B cell (primary cell): ENCODE results near the gene C4orf46. TPM values are rescaled to one million over a fixed set of nuclear protein-coding genes. Genes with fewer than 3 reads are reported as not detected.

Experiments used
- ATAC-seq: fragments of 200-7000 bp; cut with Tn5 transposase; one replicate; pipeline ENCODE4 v1.10.0; 2021; ENCODE audit warnings: low read depth, mild to moderate bottlenecking, moderate number of reproducible peaks, moderate library complexity
- CTCF ChIA-PET: fragments of 350-600 bp; sonication (Branson Sonifier 250); formaldehyde crosslinking; loops from one replicate; lab custom pipeline; 2021; ENCODE audit warnings: antibody characterized with exemption, inconsistent platforms; lab: Charles Lee
- POLR2A ChIA-PET: fragments of 350-600 bp; sonication (Branson Sonifier 250); formaldehyde crosslinking; loops from one replicate; lab custom pipeline; 2021; ENCODE audit warnings: antibody characterized with exemption; lab: Charles Lee
- DNase-seq: peaks from one replicate; pipeline ENCODE4 v3.0.0; 2013
- H2AFZ ChIP-seq: 2 replicates; pipeline ENCODE4 v1.6.1; 2012; ENCODE audit warnings: mild to moderate bottlenecking, low read depth, low read length; ENCODE audit not compliant: insufficient read depth, poor library complexity, severe bottlenecking
- H3K27ac ChIP-seq, 2 donors: 1 replicate in 1 of 2; 2 replicates in 1 of 2; pipeline ENCODE4 v1.5.1; 2012 to 2013; ENCODE audit warnings: low read length in 2 of 2, mild to moderate bottlenecking in 2 of 2, moderate library complexity in 1 of 2
- H3K27me3 ChIP-seq, 4 experiments: fragments of 200-600 bp in 1 of 4; sonication (generic) in 1 of 4; replicated peaks in 1 of 4; 1 replicate in 2 of 4; 2 replicates in 2 of 4; pipeline versions ENCODE4 v1.6.1 to v1.7.0; 2013 to 2016; ENCODE audit warnings: low read length in 3 of 4, mild to moderate bottlenecking in 2 of 4, mixed read lengths in 1 of 4, moderate library complexity in 1 of 4; ENCODE audit not compliant: insufficient read depth in 4 of 4, control insufficient read depth in 3 of 4; ENCODE audit errors: control extremely low read depth in 1 of 4
- H3K36me3 ChIP-seq, 2 experiments: replicated peaks in 1 of 2; 1 replicate in 1 of 2; 2 replicates in 1 of 2; pipeline versions ENCODE4 v1.6.1 to v1.7.1; 2013; ENCODE audit warnings: low read length in 1 of 2; ENCODE audit not compliant: insufficient read depth in 2 of 2, control insufficient read depth in 1 of 2; ENCODE audit errors: control extremely low read depth in 1 of 2, extremely low read depth in 1 of 2
- H3K4me1 ChIP-seq, 2 donors: fragments of 200-600 bp in 1 of 2; sonication (generic) in 1 of 2; 1 replicate in 1 of 2; 2 replicates in 1 of 2; pipeline versions ENCODE4 v1.5.1 to v1.6.1; 2013 to 2017; ENCODE audit warnings: low read length in 2 of 2; ENCODE audit not compliant: control insufficient read depth in 2 of 2, insufficient read depth in 2 of 2
- H3K4me2 ChIP-seq: replicated peaks from 2 replicates; pipeline ENCODE3; 2012; ENCODE audit warnings: mild to moderate bottlenecking, low read depth, low read length; ENCODE audit not compliant: poor library complexity, severe bottlenecking
- H3K4me3 ChIP-seq, 5 experiments: fragments of 200-600 bp in 1 of 5; sonication (generic) in 1 of 5; 1 replicate in 3 of 5; 2 replicates in 2 of 5; pipeline versions ENCODE4 v1.5.1 to v1.7.0; 2011 to 2016; ENCODE audit warnings: low read length in 4 of 5, mild to moderate bottlenecking in 4 of 5, low read depth in 2 of 5, control low read depth in 1 of 5, moderate library complexity in 1 of 5; ENCODE audit not compliant: insufficient read depth in 1 of 5; ENCODE audit errors: control extremely low read depth in 1 of 5, extremely low read depth in 1 of 5
- H3K79me2 ChIP-seq: fragments of 200-600 bp; sonication (generic); one replicate; pipeline ENCODE4 v1.6.0; 2016; ENCODE audit warnings: low read length; ENCODE audit not compliant: control insufficient read depth, insufficient read depth
- H3K9ac ChIP-seq: fragments of 200-600 bp; sonication (generic); 2 replicates; pipeline ENCODE4 v1.6.1; 2017; ENCODE audit warnings: mild to moderate bottlenecking, low read length, moderate library complexity
- H3K9me3 ChIP-seq, 3 donors: one replicate each; pipeline versions ENCODE4 v1.6.1 to v1.7.1; 2013; ENCODE audit warnings: low read length in 2 of 3; ENCODE audit not compliant: control insufficient read depth in 2 of 3, insufficient read depth in 1 of 3; ENCODE audit errors: control extremely low read depth in 1 of 3
- H4K20me1 ChIP-seq: 2 replicates; pipeline ENCODE4 v1.6.0; 2012; ENCODE audit warnings: mild to moderate bottlenecking, low read length; ENCODE audit not compliant: insufficient read depth, control insufficient read depth, poor library complexity, severe bottlenecking
- H3K27ac Mint-ChIP-seq: one replicate; pipeline ENCODE4 v1.8.0; 2021; ENCODE audit warnings: mixed read lengths
- H3K27me3 Mint-ChIP-seq: one replicate; pipeline ENCODE4 v1.8.0; 2021; ENCODE audit warnings: mixed read lengths
- H3K4me1 Mint-ChIP-seq: one replicate; pipeline ENCODE4 v1.8.0; 2021; ENCODE audit warnings: mixed read lengths
- H3K4me3 Mint-ChIP-seq: one replicate; pipeline ENCODE4 v1.8.0; 2021; ENCODE audit warnings: mixed read lengths
- H3K9me3 Mint-ChIP-seq: one replicate; pipeline ENCODE4 v1.8.0; 2022; ENCODE audit warnings: mixed read lengths; ENCODE audit not compliant: insufficient read depth
- CTCF ChIP-seq: fragments of 200-600 bp; IDR thresholded peaks from one replicate; pipeline ENCODE4 v1.8.0; 2022; ENCODE audit warnings: antibody characterized with exemption, mild to moderate bottlenecking
- EZH2 ChIP-seq: IDR thresholded peaks from 2 replicates; pipeline ENCODE4 v1.6.1; 2012; ENCODE audit warnings: borderline replicate concordance, low read depth, mild to moderate bottlenecking, moderate library complexity, low read length; ENCODE audit not compliant: insufficient read depth, poor library complexity, severe bottlenecking
- WGBS: methylation state at CpG from one replicate; pipeline ENCODE4 v1.1.5; 2013; ENCODE audit warnings: missing lambda C conversion rate; ENCODE audit not compliant: insufficient coverage; 5-methylcytosine and 5-hydroxymethylcytosine counted together
- intact Hi-C: fragments of 100-400 bp; cut with micrococcal nuclease; formaldehyde crosslinking; loops from one replicate; pipeline ENCODE4 v1.10.0; 2022
- polyA plus RNA-seq: library from polyadenylated mRNA; depleted of rRNA; stranded (reverse); fragments of >200 nt; gene quantifications from 2 replicates; pipeline ENCODE4 v1.2.3, GENCODE V29; 2012
- total RNA-seq, 2 donors: library from RNA; stranded (reverse); fragments of 120-200 nt in 1 of 2; gene quantifications; 1 replicate in 1 of 2; 2 replicates in 1 of 2; pipeline versions ENCODE4 v1.2.3 to v1.2.4, GENCODE V29; 2013 to 2022

C4orf46 gene
- total and polyA plus RNA-seq, 2 donors (not counting 1 experiment from before 2014, with no cell fraction given): 3.8 to 4.6 TPM

DNA sequence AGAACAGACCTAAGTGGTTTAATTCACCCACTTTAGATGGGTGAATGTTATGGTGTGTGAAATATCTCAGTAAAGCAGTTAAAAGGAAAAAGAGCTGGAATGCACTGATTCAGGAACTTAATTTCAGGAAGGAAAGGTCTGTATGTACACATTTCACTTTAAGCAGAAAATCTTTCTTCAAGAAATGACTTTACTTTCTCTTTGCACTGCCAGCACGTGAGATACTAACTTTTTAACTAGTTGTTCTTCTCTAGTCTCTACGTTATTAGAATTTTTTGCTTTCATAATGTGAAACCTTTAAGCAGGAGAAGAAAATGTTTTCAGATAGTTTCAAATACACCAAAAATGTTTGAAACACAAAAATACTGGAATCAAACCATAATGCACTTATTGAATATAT lies 18.8 kb downstream of the C4orf46 start:
- ATAC-seq (no peak), DNase-seq (no peak)
- Histone ChIP-seq H2AFZ (peak overlapping the region; percentile 43), H3K4me1 (no peaks in the 10 kb centered on the region), H3K27ac (no peak overlapping the region), H3K36me3 (no peaks in the 10 kb centered on the region), H3K9me3 (no peaks in the 10 kb centered on the region), H3K79me2 (no peaks in the 10 kb centered on the region), H3K9ac (no peak overlapping the region), H4K20me1 (no peaks in the 10 kb centered on the region), H3K4me2 (peak overlapping the region; percentile 23), H3K4me3 (no peak overlapping the region), H3K27me3 (no peaks in the 10 kb centered on the region)
- Mint-ChIP-seq H3K4me1 (peaks cover 6% of the 10 kb centered on the region), H3K27me3 (peaks cover 16% of the 10 kb centered on the region), H3K9me3 (no peaks in the 10 kb centered on the region), H3K27ac (no peak overlapping the region), H3K4me3 (no peak overlapping the region)
- no peak for TF ChIP-seq EZH2
- ChIA-PET POLR2A (no interaction called here), CTCF (no interaction called here)
- no CpG with 5 or more reads among the region's 2 CpGs for WGBS
- intact Hi-C loops: no loop called here

GRCh38 chr4:158649111-158649680 lies 22.5 kb downstream of the C4orf46 start:
- Histone ChIP-seq H2AFZ (no peak overlapping the region), H3K27me3 (peaks cover 0 to 9% (median 0%) of the 10 kb centered on the region in 4 experiments), H3K9me3 (no peaks in the 10 kb centered on the region), H3K4me2 (no peak overlapping the region), H3K27ac (no peak overlapping the region), H3K4me3 (no peak overlapping the region), H3K79me2 (no peaks in the 10 kb centered on the region), H4K20me1 (no peaks in the 10 kb centered on the region), H3K9ac (no peak overlapping the region), H3K4me1 (no peaks in the 10 kb centered on the region), H3K36me3 (no peaks in the 10 kb centered on the region)
- ATAC-seq (no peak), DNase-seq (no peak)
- Mint-ChIP-seq H3K9me3 (no peaks in the 10 kb centered on the region), H3K4me3 (no peak overlapping the region), H3K27me3 (peaks cover 14% of the 10 kb centered on the region), H3K4me1 (peaks cover 6% of the 10 kb centered on the region), H3K27ac (no peak overlapping the region)
- 95% methylated on average over 2 of the region's 4 CpGs for WGBS
- ChIA-PET CTCF (no interaction called here), POLR2A (no interaction called here)
- no peak for TF ChIP-seq EZH2
- TF ChIP-seq CTCF: no peak
- intact Hi-C loops: no loop called here
